Breast epithelium (tissue), 4 donors: ENCODE results near the gene PKD2L2. TPM values are rescaled to one million over a fixed set of nuclear protein-coding genes. Genes with fewer than 3 reads are reported as not detected.

ENCODE experiments used
- DNase-seq, 2 donors: peaks; one replicate each; pipeline ENCODE4 v3.0.0-alpha.2; 2019; ENCODE audit warnings: low spot score in 2 of 2
- H3K27ac ChIP-seq, 2 donors: fragments of 200-600 bp; sonication (generic) in 1 of 2; one replicate each; pipeline ENCODE4 v1.5.1; 2016 to 2019; ENCODE audit warnings: mild to moderate bottlenecking in 1 of 2
- H3K27me3 ChIP-seq, 2 donors: fragments of 200-600 bp; sonication (generic) in 1 of 2; one replicate each; pipeline versions ENCODE4 v1.5.1 to v1.6.0; 2017 to 2019; ENCODE audit warnings: control low read depth in 1 of 2, mild to moderate bottlenecking in 1 of 2
- H3K36me3 ChIP-seq: fragments of 200-600 bp; one replicate; pipeline ENCODE4 v1.5.1; 2019
- H3K4me1 ChIP-seq, 2 donors: fragments of 200-600 bp; sonication (generic); one replicate each; pipeline ENCODE4 v1.5.1; 2016 to 2019; ENCODE audit warnings: control low read depth in 1 of 2
- H3K4me3 ChIP-seq, 3 donors: fragments of 200-600 bp; sonication (generic); 1 replicate in 2 of 3; 2 replicates in 1 of 3; pipeline ENCODE4 v1.5.1; 2016 to 2019; ENCODE audit warnings: mild to moderate bottlenecking in 3 of 3, moderate library complexity in 2 of 3
- H3K9me3 ChIP-seq, 2 donors: fragments of 200-600 bp; sonication (generic) in 1 of 2; one replicate each; pipeline ENCODE4 v1.5.1; 2016 to 2019; ENCODE audit warnings: control low read depth in 1 of 2
- CTCF ChIP-seq, 3 donors: fragments of 450-650 bp; IDR thresholded peaks; one replicate each; pipeline ENCODE4 v1.5.1; 2016 to 2017; ENCODE audit warnings: antibody characterized with exemption in 3 of 3, mild to moderate bottlenecking in 3 of 3, moderate library complexity in 3 of 3
- POLR2A ChIP-seq: fragments of 450-650 bp; IDR thresholded peaks from one replicate; pipeline ENCODE4 v1.6.1; 2016; ENCODE audit warnings: antibody characterized with exemption, mild to moderate bottlenecking, moderate library complexity
- POLR2AphosphoS5 ChIP-seq, 3 donors: sonication (generic); formaldehyde crosslinking; IDR thresholded peaks; one replicate each; pipeline ENCODE4 v1.6.1; 2017; ENCODE audit warnings: antibody characterized with exemption in 3 of 3
- intact Hi-C: fragments of 100-400 bp; cut with DNase I; formaldehyde crosslinking; loops from one replicate; pipeline ENCODE4 v1.15.1; 2023; ENCODE audit warnings: low total_unique reads
- total RNA-seq, 3 donors: library from RNA; depleted of rRNA; stranded (reverse); fragments of >200 nt; gene quantifications; one replicate each; pipeline ENCODE4 v1.1.0, GENCODE V29; 2016

The PKD2L2 gene
- total RNA-seq, 3 donors from 2014 or later, result 0.64 TPM; not detected in 2

- Histone ChIP-seq H3K27ac (no peak overlapping the region), H3K9me3 (no peaks in the 10 kb centered on the region), H3K36me3 (no peaks in the 10 kb centered on the region), H3K4me1 (no peaks in the 10 kb centered on the region), H3K4me3 (no peak overlapping the region), H3K27me3 (no peaks in the 10 kb centered on the region)
- intact Hi-C loops, result no loop called here
- DNase-seq, result no peak
- no peak for TF ChIP-seq CTCF (IDR thresholded peaks at IDR 0.05)
- no peak for TF ChIP-seq POLR2AphosphoS5 (IDR thresholded peaks at IDR 0.05)
- TF ChIP-seq POLR2A, result no peak
These were observed 12.0 kb downstream of the PKD2L2 start for GRCh38 chr5:137901011-137901817.

GRCh38 chr5:137902408-137903133 is 13.3 kb downstream of the PKD2L2 start:
- Histone ChIP-seq H3K36me3 (no peaks in the 10 kb centered on the region), H3K27me3 (no peaks in the 10 kb centered on the region), H3K27ac (no peak overlapping the region), H3K4me1 (no peaks in the 10 kb centered on the region), H3K9me3 (no peaks in the 10 kb centered on the region), H3K4me3 (no peak overlapping the region)
- DNase-seq, result no peak
- intact Hi-C loops, result no loop called here
- TF ChIP-seq POLR2AphosphoS5 (IDR thresholded peaks at IDR 0.05), result no peak
- no peak for TF ChIP-seq CTCF (IDR thresholded peaks at IDR 0.05)
- no peak for TF ChIP-seq POLR2A

- no peak overlapping the region for H3K4me3 ChIP-seq
- no peaks in the 10 kb centered on the region for H3K4me1 ChIP-seq
- no peaks in the 10 kb centered on the region for H3K27me3 ChIP-seq
- H3K9me3 ChIP-seq, result peaks cover 0 to 27% of the 10 kb centered on the region in 2 donors
- DNase-seq, result no peak
- H3K27ac ChIP-seq, result no peak overlapping the region
- intact Hi-C loops, result no loop called here
- no peak for TF ChIP-seq POLR2A
- no peaks in the 10 kb centered on the region for H3K36me3 ChIP-seq
These were observed 25.5 kb downstream of the PKD2L2 start for GRCh38 chr5:137914758-137915157.

GRCh38 chr5:137916923-137917322 is 27.7 kb downstream of the PKD2L2 start:
- TF ChIP-seq CTCF (IDR thresholded peaks at IDR 0.05) (no peak), POLR2A (no peak), POLR2AphosphoS5 (IDR thresholded peaks at IDR 0.05) (no peak)
- no peak for DNase-seq
- intact Hi-C loops, result no loop called here
- H3K9me3 ChIP-seq, result peaks cover 0 to 13% of the 10 kb centered on the region in 2 donors
- no peak overlapping the region for H3K27ac ChIP-seq
- no peak overlapping the region for H3K4me3 ChIP-seq
- no peaks in the 10 kb centered on the region for H3K4me1 ChIP-seq
- no peaks in the 10 kb centered on the region for H3K27me3 ChIP-seq
- H3K36me3 ChIP-seq, result no peaks in the 10 kb centered on the region

- no peak for DNase-seq
- no peak overlapping the region for H3K4me3 ChIP-seq
- intact Hi-C loops, result no loop called here
These were observed 32.7 kb downstream of the PKD2L2 start for GRCh38 chr5:137921931-137922330.

More at GRCh38 chr5:137921931-137922330, 32.7 kb downstream of the PKD2L2 start:
- Histone ChIP-seq H3K36me3 (no peaks in the 10 kb centered on the region), H3K9me3 (no peaks in the 10 kb centered on the region), H3K27ac (peak overlapping the region in 1 of 2 donors; percentile 49), H3K4me1 (no peaks in the 10 kb centered on the region), H3K27me3 (no peaks in the 10 kb centered on the region)
- TF ChIP-seq POLR2A (no peak), CTCF (IDR thresholded peaks at IDR 0.05) (no peak), POLR2AphosphoS5 (IDR thresholded peaks at IDR 0.05) (peak in 1 of 3 donors; percentile 11)
